IPS-15b (cell line): ENCODE measurements around the gene PXN.
A peak's percentile ranks its signal among the peaks of the same experiment; 100 is the strongest.

Source experiments
- H3K27me3 ChIP-seq: one replicate; pipeline ENCODE4 v1.6.1; 2013; ENCODE audit warnings: low read length; ENCODE audit not compliant: control insufficient read depth, insufficient read depth
- H3K36me3 ChIP-seq: one replicate; pipeline ENCODE4 v1.6.1; 2013; ENCODE audit warnings: low read length; ENCODE audit not compliant: control insufficient read depth, insufficient read depth
- H3K4me1 ChIP-seq: one replicate; pipeline ENCODE4 v1.6.1; 2013; ENCODE audit warnings: mild to moderate bottlenecking, low read length; ENCODE audit not compliant: control insufficient read depth, insufficient read depth
- H3K4me3 ChIP-seq: one replicate; pipeline ENCODE4 v1.5.1; 2013; ENCODE audit warnings: low read depth, low read length
- H3K9ac ChIP-seq: one replicate; pipeline ENCODE4 v1.6.1; 2013; ENCODE audit warnings: low read depth, mild to moderate bottlenecking, low read length
- H3K9me3 ChIP-seq: one replicate; pipeline ENCODE4 v1.6.1; 2013; ENCODE audit warnings: mild to moderate bottlenecking, low read length; ENCODE audit not compliant: control insufficient read depth, insufficient read depth

PXN gene

GRCh38 chr12:120235369-120236323, 29.9 kb downstream of the PXN start:
- Histone ChIP-seq H3K4me3 (no peak overlapping the region), H3K36me3 (no peaks in the 10 kb centered on the region), H3K27me3 (no peaks in the 10 kb centered on the region), H3K9ac (peak overlapping the region; percentile 5), H3K9me3 (no peaks in the 10 kb centered on the region), H3K4me1 (peaks cover 45% of the 10 kb centered on the region)

- Histone ChIP-seq H3K9ac (peak overlapping the region; percentile 5), H3K4me1 (peaks cover 52% of the 10 kb centered on the region), H3K36me3 (no peaks in the 10 kb centered on the region), H3K9me3 (no peaks in the 10 kb centered on the region), H3K27me3 (no peaks in the 10 kb centered on the region), H3K4me3 (no peak overlapping the region)
Measured at GRCh38 chr12:120234643-120235368, 30.7 kb downstream of the PXN start.

GRCh38 chr12:120231316-120232011, 34.1 kb downstream of the PXN start:
- Histone ChIP-seq H3K9me3 (no peaks in the 10 kb centered on the region), H3K27me3 (no peaks in the 10 kb centered on the region), H3K36me3 (no peaks in the 10 kb centered on the region), H3K4me1 (peaks cover 71% of the 10 kb centered on the region), H3K9ac (peak overlapping the region; percentile 70), H3K4me3 (peak overlapping the region; percentile 58)

- Histone ChIP-seq H3K36me3 (no peaks in the 10 kb centered on the region), H3K9me3 (no peaks in the 10 kb centered on the region), H3K9ac (peak overlapping the region; percentile 70), H3K4me1 (peaks cover 71% of the 10 kb centered on the region), H3K27me3 (no peaks in the 10 kb centered on the region), H3K4me3 (peak overlapping the region; percentile 58)
Measured at GRCh38 chr12:120230974-120231315, 34.6 kb downstream of the PXN start.

GRCh38 chr12:120230326-120230973, 35.1 kb downstream of the PXN start:
- Histone ChIP-seq H3K4me1 (peaks cover 69% of the 10 kb centered on the region), H3K9me3 (no peaks in the 10 kb centered on the region), H3K27me3 (no peaks in the 10 kb centered on the region), H3K4me3 (peak overlapping the region; percentile 58), H3K36me3 (no peaks in the 10 kb centered on the region), H3K9ac (peak overlapping the region; percentile 70)

- H3K4me3 ChIP-seq: peak overlapping the region; percentile 41
- peak overlapping the region; percentile 76 for H3K9ac ChIP-seq
- H3K9me3 ChIP-seq: no peaks in the 10 kb centered on the region
- no peaks in the 10 kb centered on the region for H3K36me3 ChIP-seq
- peaks cover 65% of the 10 kb centered on the region for H3K4me1 ChIP-seq
- no peaks in the 10 kb centered on the region for H3K27me3 ChIP-seq
Measured at GRCh38 chr12:120229487-120230325, 35.8 kb downstream of the PXN start.

- Histone ChIP-seq H3K27me3 (no peaks in the 10 kb centered on the region), H3K4me3 (peak overlapping the region; percentile 6), H3K9ac (peak overlapping the region; percentile 90), H3K36me3 (peaks cover 3% of the 10 kb centered on the region), H3K9me3 (no peaks in the 10 kb centered on the region), H3K4me1 (peaks cover 60% of the 10 kb centered on the region)
Measured at GRCh38 chr12:120229071-120229486, 36.5 kb downstream of the PXN start.

GRCh38 chr12:120228291-120229070, 37.0 kb downstream of the PXN start:
- H3K9me3 ChIP-seq: no peaks in the 10 kb centered on the region
- H3K4me1 ChIP-seq: peaks cover 56% of the 10 kb centered on the region
- peaks cover 9% of the 10 kb centered on the region for H3K36me3 ChIP-seq
- peak overlapping the region; percentile 90 for H3K9ac ChIP-seq
- peak overlapping the region; percentile 52 for H3K4me3 ChIP-seq
- H3K27me3 ChIP-seq: no peaks in the 10 kb centered on the region

- Histone ChIP-seq H3K9me3 (no peaks in the 10 kb centered on the region), H3K9ac (peak overlapping the region; percentile 14), H3K4me1 (peaks cover 52% of the 10 kb centered on the region), H3K4me3 (no peak overlapping the region), H3K36me3 (peaks cover 12% of the 10 kb centered on the region), H3K27me3 (no peaks in the 10 kb centered on the region)
Measured at GRCh38 chr12:120228041-120228290, 37.6 kb downstream of the PXN start.

- no peaks in the 10 kb centered on the region for H3K9me3 ChIP-seq
- peaks cover 46% of the 10 kb centered on the region for H3K4me1 ChIP-seq
- H3K9ac ChIP-seq: peak overlapping the region; percentile 14
- no peaks in the 10 kb centered on the region for H3K27me3 ChIP-seq
- no peak overlapping the region for H3K4me3 ChIP-seq
- peaks cover 18% of the 10 kb centered on the region for H3K36me3 ChIP-seq
Measured at GRCh38 chr12:120227233-120228040, 38.1 kb downstream of the PXN start.
